Measurements from ENCODE around the gene FAM9B.
"Not testable (repeated sequence)": the region's sequence is repeated elsewhere in the genome, so short reads cannot be mapped to it uniquely, and the experiment has no call there.

Gene FAM9B

GRCh38 chrX:9033179-9033578 lies 748 bp downstream of the FAM9B start:
- in situ Hi-C loops (cut with MboI; ENCODE audit: low sequenced_read_pairs) = no loop called here
- no peaks in the 10 kb centered on the region for H3K4me1 ChIP-seq
- H3K4me3 ChIP-seq = no peak overlapping the region
- DNase-seq (ENCODE audit: low spot score in 2 of 2) = no peak
- no peaks in the 10 kb centered on the region for H3K36me3 ChIP-seq (replicated peaks)
- no peaks in the 10 kb centered on the region for H3K9me3 ChIP-seq
- no peaks in the 10 kb centered on the region; the same call in 1 of the 2 replicates for H3K27me3 ChIP-seq (ENCODE audit: low read depth)

- no peak for DNase-seq (ENCODE audit: low spot score in 2 of 2)
- in situ Hi-C loops (cut with MboI; ENCODE audit: low sequenced_read_pairs) = no loop called here
- Histone ChIP-seq H3K4me3 (no peak overlapping the region), H3K36me3 (replicated peaks) (no peaks in the 10 kb centered on the region), H3K27me3 (ENCODE audit: low read depth) (no peaks in the 10 kb centered on the region), H3K4me1 (no peaks in the 10 kb centered on the region), H3K9me3 (no peaks in the 10 kb centered on the region)
Measured at GRCh38 chrX:9023293-9023692, 10.6 kb downstream of the FAM9B start.

- in situ Hi-C loops (cut with MboI; ENCODE audit: low sequenced_read_pairs) = no loop called here
- Histone ChIP-seq H3K4me3 (no peak overlapping the region), H3K27me3 (ENCODE audit: low read depth) (no peaks in the 10 kb centered on the region), H3K36me3 (replicated peaks) (no peaks in the 10 kb centered on the region), H3K9me3 (no peaks in the 10 kb centered on the region), H3K4me1 (no peaks in the 10 kb centered on the region)
- no peak for DNase-seq (ENCODE audit: low spot score in 2 of 2)
Measured at GRCh38 chrX:9019151-9019550, 14.8 kb downstream of the FAM9B start.

GRCh38 chrX:9018332-9018731 lies 15.6 kb downstream of the FAM9B start:
- H3K36me3 ChIP-seq (replicated peaks); DNase-seq (ENCODE audit: low spot score in 2 of 2); H3K9me3 ChIP-seq; H3K4me1 ChIP-seq; H3K27me3 ChIP-seq (ENCODE audit: low read depth); in situ Hi-C loops (cut with MboI; ENCODE audit: low sequenced_read_pairs); H3K4me3 ChIP-seq: not testable (repeated sequence)

- Histone ChIP-seq H3K4me3 (no peak overlapping the region), H3K36me3 (replicated peaks) (no peaks in the 10 kb centered on the region), H3K9me3 (no peaks in the 10 kb centered on the region), H3K27me3 (ENCODE audit: low read depth) (no peaks in the 10 kb centered on the region), H3K4me1 (peaks cover 3% of the 10 kb centered on the region; the same call in 1 of the 2 replicates)
- in situ Hi-C loops (cut with MboI; ENCODE audit: low sequenced_read_pairs) = no loop called here
- no peak for DNase-seq (ENCODE audit: low spot score in 2 of 2)
Measured at GRCh38 chrX:9003041-9003440, 30.9 kb downstream of the FAM9B start.

GRCh38 chrX:8988446-8988845 lies 45.5 kb downstream of the FAM9B start:
- H3K4me1 ChIP-seq = no peaks in the 10 kb centered on the region
- H3K36me3 ChIP-seq (replicated peaks) = no peaks in the 10 kb centered on the region
- H3K27me3 ChIP-seq (ENCODE audit: low read depth) = no peaks in the 10 kb centered on the region
- in situ Hi-C loops (cut with MboI; ENCODE audit: low sequenced_read_pairs) = no loop called here
- no peak for DNase-seq (ENCODE audit: low spot score in 2 of 2)
- H3K4me3 ChIP-seq = no peak overlapping the region
- no peaks in the 10 kb centered on the region for H3K9me3 ChIP-seq

- Histone ChIP-seq H3K4me3 (no peak overlapping the region), H3K4me1 (no peaks in the 10 kb centered on the region), H3K27me3 (ENCODE audit: low read depth) (no peaks in the 10 kb centered on the region), H3K9me3 (no peaks in the 10 kb centered on the region), H3K36me3 (replicated peaks) (no peaks in the 10 kb centered on the region)
- in situ Hi-C loops (cut with MboI; ENCODE audit: low sequenced_read_pairs) = no loop called here
- DNase-seq (ENCODE audit: low spot score in 2 of 2) = no peak
Measured at GRCh38 chrX:8987672-8988250, 46.2 kb downstream of the FAM9B start.

- Histone ChIP-seq H3K36me3 (replicated peaks) (no peaks in the 10 kb centered on the region), H3K4me1 (no peaks in the 10 kb centered on the region), H3K4me3 (no peak overlapping the region), H3K27me3 (ENCODE audit: low read depth) (no peaks in the 10 kb centered on the region), H3K9me3 (no peaks in the 10 kb centered on the region)
- in situ Hi-C loops (cut with MboI; ENCODE audit: low sequenced_read_pairs) = no loop called here
- no peak for DNase-seq (ENCODE audit: low spot score in 2 of 2)
Measured at GRCh38 chrX:8984231-8984630, 49.7 kb downstream of the FAM9B start.

GRCh38 chrX:8981723-8982122 lies 52.2 kb downstream of the FAM9B start:
- Histone ChIP-seq H3K36me3 (replicated peaks) (no peaks in the 10 kb centered on the region), H3K9me3 (no peaks in the 10 kb centered on the region), H3K27me3 (ENCODE audit: low read depth) (no peaks in the 10 kb centered on the region), H3K4me3 (no peak overlapping the region), H3K4me1 (no peaks in the 10 kb centered on the region)
- in situ Hi-C loops (cut with MboI; ENCODE audit: low sequenced_read_pairs) = no loop called here
- DNase-seq (ENCODE audit: low spot score in 2 of 2) = no peak

GRCh38 chrX:8980756-8981155 lies 53.2 kb downstream of the FAM9B start:
- no peaks in the 10 kb centered on the region for H3K4me1 ChIP-seq
- in situ Hi-C loops (cut with MboI; ENCODE audit: low sequenced_read_pairs) = no loop called here
- no peaks in the 10 kb centered on the region for H3K36me3 ChIP-seq (replicated peaks)
- no peak for DNase-seq (ENCODE audit: low spot score in 2 of 2)
- H3K4me3 ChIP-seq = no peak overlapping the region
- no peaks in the 10 kb centered on the region for H3K27me3 ChIP-seq (ENCODE audit: low read depth)
- no peaks in the 10 kb centered on the region for H3K9me3 ChIP-seq
